Ishikawa (cell line): ENCODE data around the gene PROCA1.

ENCODE experiments used
- CEBPB ChIP-seq: IDR thresholded peaks from 2 replicates; pipeline ENCODE4 v1.6.1; 2012
- CREB1 ChIP-seq: IDR thresholded peaks from 2 replicates; pipeline ENCODE4 v1.6.1; 2012; ENCODE audit warnings: low read depth
- EGR1 ChIP-seq: IDR thresholded peaks from 2 replicates; pipeline ENCODE4 v1.6.1; 2012
- EP300 ChIP-seq: IDR thresholded peaks from 2 replicates; pipeline ENCODE4 v1.6.1; 2012; ENCODE audit warnings: borderline replicate concordance
- FOXM1 ChIP-seq: IDR thresholded peaks from 2 replicates; pipeline ENCODE4 v1.6.1; 2012; ENCODE audit warnings: low read depth, borderline replicate concordance
- MAX ChIP-seq: IDR thresholded peaks from 2 replicates; pipeline ENCODE4 v1.6.1; 2012
- NFIC ChIP-seq: IDR thresholded peaks from 2 replicates; pipeline ENCODE4 v1.6.1; 2012
- RAD21 ChIP-seq: IDR thresholded peaks from 2 replicates; pipeline ENCODE4 v1.6.1; 2012; ENCODE audit warnings: low read depth
- REST ChIP-seq: IDR thresholded peaks from 2 replicates; pipeline ENCODE4 v1.6.1; 2012; ENCODE audit warnings: low read depth, mild to moderate bottlenecking
- TAF1 ChIP-seq: IDR thresholded peaks from 2 replicates; pipeline ENCODE4 v1.6.1; 2012; ENCODE audit warnings: low read depth, mild to moderate bottlenecking
- TCF12 ChIP-seq: IDR thresholded peaks from 2 replicates; pipeline ENCODE4 v1.6.1; 2012; ENCODE audit warnings: low read depth
- USF1 ChIP-seq: IDR thresholded peaks from 2 replicates; pipeline ENCODE4 v1.6.1; 2012
- YY1 ChIP-seq: IDR thresholded peaks from 2 replicates; pipeline ENCODE4 v1.6.1; 2012; ENCODE audit warnings: low read depth
- ZBTB7A ChIP-seq: IDR thresholded peaks from 2 replicates; pipeline ENCODE4 v1.6.1; 2012; ENCODE audit warnings: low read depth

PROCA1 gene

GRCh38 chr17:28749516-28750177, 38.0 kb upstream of the PROCA1 start:
- TF ChIP-seq MAX (no peak), YY1 (no peak), TCF12 (no peak), EGR1 (no peak), NFIC (no peak), CEBPB (no peak), CREB1 (no peak), ZBTB7A (no peak), REST (no peak), FOXM1 (no peak), RAD21 (no peak)

- TF ChIP-seq CEBPB, result no peak
Observed at GRCh38 chr17:28748852-28749515, 37.3 kb upstream of the PROCA1 start.

- TF ChIP-seq CREB1 (no peak), EP300 (no peak), NFIC (no peak), YY1 (no peak), CEBPB (no peak), MAX (no peak), EGR1 (no peak)
Observed at GRCh38 chr17:28747801-28748750, 36.4 kb upstream of the PROCA1 start.

- TF ChIP-seq RAD21 (no peak), REST (no peak), YY1 (no peak), CEBPB (no peak), MAX (no peak), NFIC (no peak), EP300 (no peak), USF1 (no peak), CREB1 (no peak), EGR1 (no peak)
Observed at GRCh38 chr17:28747051-28747691, 35.5 kb upstream of the PROCA1 start.

GRCh38 chr17:28746611-28747050, 34.9 kb upstream of the PROCA1 start:
- TF ChIP-seq REST (no peak), FOXM1 (no peak), EGR1 (no peak), ZBTB7A (peak; percentile 65; the same call in 1 of the 2 replicates), CEBPB (no peak), EP300 (no peak), RAD21 (no peak), MAX (0 out of 2 replicates have a peak, but pooled peaks have one; percentile 38), NFIC (0 out of 2 replicates have a peak, but pooled peaks have one; percentile 6), CREB1 (no peak), TAF1 (no peak)
